Spinal cord (tissue), 10 donors: Measurements from ENCODE around the gene CPEB3. TPM values are rescaled to one million over a fixed set of nuclear protein-coding genes. Genes with fewer than 3 reads are reported as not detected.
"Not testable (repeated sequence)": the region's sequence is repeated elsewhere in the genome, so short reads cannot be mapped to it uniquely, and the experiment has no call there.

Experiments used
- DNase-seq, 6 donors: peaks; one replicate each; pipeline versions ENCODE4 v3.0.0 to v3.0.0-alpha.2; 2013 to 2015; ENCODE audit warnings: low spot score in 6 of 6, low read depth in 4 of 6
- H3K27ac ChIP-seq: one replicate; pipeline ENCODE4 v1.5.1; 2013; ENCODE audit warnings: low read depth, low read length, control low read depth
- H3K27me3 ChIP-seq: one replicate; pipeline ENCODE4 v1.6.1; 2013; ENCODE audit warnings: low read length; ENCODE audit not compliant: control insufficient read depth, insufficient read depth
- H3K36me3 ChIP-seq: one replicate; pipeline ENCODE4 v1.6.1; 2013; ENCODE audit warnings: low read length; ENCODE audit not compliant: control insufficient read depth, insufficient read depth
- H3K4me1 ChIP-seq: one replicate; pipeline ENCODE4 v1.6.1; 2013; ENCODE audit warnings: low read length; ENCODE audit not compliant: control insufficient read depth, insufficient read depth
- H3K4me3 ChIP-seq: one replicate; pipeline ENCODE4 v1.5.1; 2013; ENCODE audit warnings: low read depth, low read length, control low read depth
- H3K9me3 ChIP-seq: one replicate; pipeline ENCODE4 v1.6.1; 2013; ENCODE audit warnings: low read length; ENCODE audit not compliant: control insufficient read depth, insufficient read depth
- WGBS: methylation state at CpG from one replicate; pipeline ENCODE4 v1.1.5; 2013; ENCODE audit warnings: missing lambda C conversion rate; ENCODE audit not compliant: insufficient coverage; 5-methylcytosine and 5-hydroxymethylcytosine counted together
- polyA plus RNA-seq, 2 donors: library from polyadenylated mRNA; unstranded; fragments of 120-200 nt; gene quantifications; one replicate each; pipeline ENCODE4 v1.2.1, GENCODE V29; 2013; ENCODE audit not compliant: insufficient read length in 2 of 2
- total RNA-seq, 2 donors: library from RNA; depleted of rRNA in 1 of 2; stranded (reverse); fragments of 120-200 nt in 1 of 2; fragments of >200 nt in 1 of 2; gene quantifications; one replicate each; pipeline versions ENCODE4 v1.2.3 to v1.2.4, GENCODE V29; 2013 to 2014
- donor health status: healthy.

CPEB3 gene
- total and polyA plus RNA-seq, 4 donors = 9.0 to 29.3 (median 17.1) TPM

GRCh38 chr10:92047215-92047614, 243.7 kb downstream of the CPEB3 start:
- Histone ChIP-seq H3K27me3 (peaks cover 7% of the 10 kb centered on the region), H3K4me1 (peaks cover 7% of the 10 kb centered on the region), H3K4me3 (no peak overlapping the region), H3K27ac (no peak overlapping the region), H3K9me3 (no peaks in the 10 kb centered on the region), H3K36me3 (peaks cover 3% of the 10 kb centered on the region)
- no peak for DNase-seq

DNA sequence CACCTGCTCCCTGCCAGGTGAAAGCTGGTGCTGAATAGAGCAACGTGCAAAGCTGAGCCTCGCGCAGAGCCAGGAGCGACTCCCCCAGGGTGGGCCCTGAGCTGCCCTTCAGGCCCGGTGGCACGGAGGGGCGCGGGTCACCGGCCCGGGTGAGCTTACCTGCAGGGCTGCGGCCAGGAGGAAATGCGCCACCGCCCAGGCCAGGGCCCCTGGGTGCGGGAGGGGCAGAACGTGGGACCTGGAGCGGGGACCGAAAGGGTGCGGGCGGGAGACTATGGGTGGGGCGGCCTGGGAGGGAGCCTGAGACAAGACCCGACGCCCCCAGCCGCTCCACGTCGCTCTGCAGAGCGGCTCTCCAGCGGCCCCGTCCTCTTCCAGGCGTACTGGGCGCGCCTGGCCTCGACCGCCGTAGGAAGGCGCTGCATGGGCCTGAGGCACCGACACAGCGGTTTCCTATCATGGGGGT, 245.2 kb downstream of the CPEB3 start:
- H3K4me3 ChIP-seq = no peak overlapping the region
- H3K4me1 ChIP-seq = peaks cover 7% of the 10 kb centered on the region
- DNase-seq = no peak
- H3K9me3 ChIP-seq = no peaks in the 10 kb centered on the region
- H3K27ac ChIP-seq = no peak overlapping the region
- H3K36me3 ChIP-seq = no peaks in the 10 kb centered on the region
- peaks cover 7% of the 10 kb centered on the region for H3K27me3 ChIP-seq
- 8% methylated on average over 37 of the region's 37 CpGs for WGBS

- 59% methylated on average over 2 of the region's 5 CpGs for WGBS
- no peak for DNase-seq
- H3K27ac ChIP-seq = no peak overlapping the region
- no peak overlapping the region for H3K4me3 ChIP-seq
- H3K9me3 ChIP-seq = no peaks in the 10 kb centered on the region
- H3K36me3 ChIP-seq = no peaks in the 10 kb centered on the region
- H3K27me3 ChIP-seq = peaks cover 7% of the 10 kb centered on the region
- peaks cover 7% of the 10 kb centered on the region for H3K4me1 ChIP-seq
Measured at GRCh38 chr10:92042541-92042940, 248.3 kb downstream of the CPEB3 start.

DNA sequence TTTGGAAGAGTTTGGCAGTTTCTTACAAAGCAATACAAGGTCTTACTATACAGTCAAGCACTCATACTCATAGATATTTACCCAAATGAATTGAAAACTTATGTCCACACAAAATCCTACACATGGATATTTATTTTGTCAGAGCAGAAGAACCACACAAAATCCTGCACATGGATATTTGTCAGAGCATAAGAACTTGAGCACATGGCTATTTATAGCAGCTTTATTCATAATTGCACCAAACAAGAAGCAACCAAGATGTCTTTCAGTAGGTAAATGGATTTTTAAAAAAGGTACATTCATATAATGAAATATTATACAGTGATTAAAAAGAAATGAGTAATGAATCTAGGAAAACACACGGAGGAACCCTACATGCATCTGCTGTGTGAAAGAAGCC, 251.9 kb downstream of the CPEB3 start:
- Histone ChIP-seq H3K4me3 (no peak overlapping the region), H3K4me1 (no peaks in the 10 kb centered on the region), H3K9me3 (peaks cover 4% of the 10 kb centered on the region), H3K27ac (no peak overlapping the region), H3K27me3 (no peaks in the 10 kb centered on the region), H3K36me3 (peaks cover 3% of the 10 kb centered on the region)
- WGBS = no CpG with 5 or more reads among the region's 1 CpG
- no peak for DNase-seq

GRCh38 chr10:92033070-92033469, 257.8 kb downstream of the CPEB3 start:
- WGBS = 72% methylated on average over 3 of the region's 3 CpGs

DNA sequence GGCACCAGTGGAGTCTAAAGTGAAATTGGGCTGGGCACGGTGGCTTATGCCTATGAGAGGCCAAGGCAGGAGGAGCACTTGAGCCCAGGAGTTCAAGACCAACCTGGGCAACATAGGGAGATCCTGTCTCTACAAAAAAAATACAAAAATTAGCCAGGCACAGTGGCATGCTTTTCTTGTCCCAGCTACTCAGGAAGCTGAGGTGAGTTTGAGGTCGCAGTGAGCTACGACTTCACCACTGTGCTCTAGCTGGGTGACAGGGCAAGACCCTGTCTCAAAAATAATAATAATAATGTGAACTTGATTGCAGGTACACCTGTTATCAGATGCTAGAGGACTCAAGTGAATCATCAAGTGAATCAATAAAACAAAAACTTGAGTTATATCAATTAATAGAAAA, 259.3 kb downstream of the CPEB3 start:
- H3K9me3 ChIP-seq = peaks cover 4% of the 10 kb centered on the region
- DNase-seq = no peak
- H3K4me1 ChIP-seq = no peaks in the 10 kb centered on the region
- no peaks in the 10 kb centered on the region for H3K27me3 ChIP-seq
- 100% methylated on average over 1 of the region's 3 CpGs for WGBS
- H3K4me3 ChIP-seq = no peak overlapping the region
- no peak overlapping the region for H3K27ac ChIP-seq
- H3K36me3 ChIP-seq = peaks cover 13% of the 10 kb centered on the region

More at GRCh38 chr10:92033070-92033469, 257.8 kb downstream of the CPEB3 start:
- not testable (repeated sequence) for H3K36me3 ChIP-seq, H3K4me1 ChIP-seq, H3K4me3 ChIP-seq, H3K9me3 ChIP-seq, H3K27me3 ChIP-seq, H3K27ac ChIP-seq, DNase-seq

- WGBS = 97% methylated on average over 3 of the region's 4 CpGs
- H3K4me3 ChIP-seq = no peak overlapping the region
- DNase-seq = no peak
- no peaks in the 10 kb centered on the region for H3K27me3 ChIP-seq
- no peak overlapping the region for H3K27ac ChIP-seq
- H3K4me1 ChIP-seq = no peaks in the 10 kb centered on the region
- peaks cover 18% of the 10 kb centered on the region for H3K36me3 ChIP-seq
- H3K9me3 ChIP-seq = no peaks in the 10 kb centered on the region
Measured at GRCh38 chr10:92027141-92027540, 263.7 kb downstream of the CPEB3 start.

DNA sequence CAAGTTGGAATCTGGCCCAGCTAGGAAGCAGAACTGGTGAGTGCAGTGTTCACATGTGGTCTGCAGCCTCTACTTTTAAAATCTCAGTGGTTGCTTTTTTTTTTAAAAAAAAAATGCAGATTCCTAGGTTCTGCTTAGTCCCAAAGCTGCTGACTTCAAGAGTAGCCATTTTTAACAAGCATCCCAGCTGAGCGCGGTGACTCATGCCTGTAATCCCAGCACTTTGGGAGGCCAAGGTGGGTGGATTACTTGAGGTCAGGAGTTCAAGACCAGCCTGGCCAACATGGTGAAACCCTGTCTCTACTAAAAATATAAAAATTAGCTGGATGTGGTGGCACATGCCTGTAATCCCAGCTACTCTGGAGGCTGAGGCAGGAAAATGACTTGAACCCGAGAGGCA, 265.5 kb downstream of the CPEB3 start:
- 100% methylated on average over 1 of the region's 3 CpGs for WGBS
- H3K27ac ChIP-seq, H3K4me1 ChIP-seq, H3K9me3 ChIP-seq, H3K4me3 ChIP-seq, DNase-seq, H3K27me3 ChIP-seq: not testable (repeated sequence)
- H3K36me3 ChIP-seq = peaks cover 18% of the 10 kb centered on the region

DNA sequence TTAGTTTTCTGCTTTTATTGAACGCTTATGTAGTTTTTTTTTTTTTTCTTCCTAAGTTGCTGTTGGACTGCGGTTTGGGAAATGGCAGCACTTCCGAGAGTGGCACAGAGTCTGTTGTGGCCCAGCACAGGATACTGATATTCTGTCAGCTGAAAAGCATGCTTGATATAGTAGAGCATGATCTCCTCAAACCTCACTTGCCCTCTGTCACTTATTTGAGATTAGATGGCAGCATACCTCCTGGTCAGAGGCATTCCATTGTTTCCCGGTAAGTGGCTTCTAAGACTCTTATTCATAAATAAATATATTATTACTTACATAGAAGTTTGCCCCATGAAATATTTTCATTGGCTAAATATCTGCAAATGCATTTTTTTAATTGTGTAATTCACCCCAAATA, 266.2 kb downstream of the CPEB3 start:
- Histone ChIP-seq H3K36me3 (peaks cover 21% of the 10 kb centered on the region), H3K27ac (no peak overlapping the region), H3K9me3 (no peaks in the 10 kb centered on the region), H3K27me3 (no peaks in the 10 kb centered on the region), H3K4me3 (no peak overlapping the region), H3K4me1 (no peaks in the 10 kb centered on the region)
- no peak for DNase-seq
- whole genome bisulfite sequencing = no CpG with 5 or more reads among the region's 4 CpGs

- Histone ChIP-seq H3K4me1 (no peaks in the 10 kb centered on the region), H3K27ac (no peak overlapping the region), H3K36me3 (peaks cover 20% of the 10 kb centered on the region), H3K4me3 (no peak overlapping the region), H3K27me3 (no peaks in the 10 kb centered on the region), H3K9me3 (no peaks in the 10 kb centered on the region)
- WGBS = no CpG with 5 or more reads among the region's 1 CpG
- DNase-seq = no peak
Measured at GRCh38 chr10:92014620-92015019, 276.3 kb downstream of the CPEB3 start.
